Transverse colon (tissue), 4 donors: ENCODE data around the gene PAX8. TPM values are rescaled to one million over a fixed set of nuclear protein-coding genes. Genes with fewer than 3 reads are reported as not detected.
"Not testable (repeated sequence)": the region's sequence is repeated elsewhere in the genome, so short reads cannot be mapped to it uniquely, and the experiment has no call there.

Experiments used
- DNase-seq: peaks from one replicate; pipeline ENCODE4 v3.0.0-alpha.2; 2019
- H3K27ac ChIP-seq, 4 donors: fragments of 200-600 bp; sonication (generic); 2 replicates each; pipeline ENCODE4 v1.5.1; 2016 to 2018; ENCODE audit warnings: inconsistent platforms in 4 of 4
- H3K27me3 ChIP-seq: fragments of 200-600 bp; sonication (generic); 2 replicates; pipeline ENCODE4 v1.5.1; 2017; ENCODE audit warnings: inconsistent platforms
- H3K36me3 ChIP-seq, 4 donors: fragments of 200-600 bp; sonication (generic); 2 replicates each; pipeline ENCODE4 v1.5.1; 2017 to 2019; ENCODE audit warnings: inconsistent platforms in 4 of 4
- H3K4me1 ChIP-seq, 4 donors: fragments of 200-600 bp; sonication (generic); 2 replicates each; pipeline ENCODE4 v1.5.1; 2017 to 2020; ENCODE audit warnings: inconsistent platforms in 4 of 4
- H3K4me3 ChIP-seq, 4 donors: fragments of 200-600 bp; sonication (generic); 1 replicate in 1 of 4; 2 replicates in 3 of 4; pipeline versions ENCODE4 v1.5.1 to v1.6.1; 2017 to 2019; ENCODE audit warnings: inconsistent platforms in 4 of 4
- H3K9me3 ChIP-seq, 2 donors: fragments of 200-600 bp; sonication (generic); 2 replicates each; pipeline ENCODE4 v1.5.1; 2017 to 2019; ENCODE audit warnings: inconsistent platforms in 2 of 2
- CTCF ChIP-seq, 5 experiments: fragments of 200-600 bp in 3 of 5; fragments of 450-650 bp in 2 of 5; sonication (generic) in 3 of 5; IDR thresholded peaks; 1 replicate in 2 of 5; 2 replicates in 3 of 5; pipeline ENCODE4 v1.5.1; 2016 to 2017; ENCODE audit warnings: antibody characterized with exemption in 5 of 5, inconsistent platforms in 3 of 5, mild to moderate bottlenecking in 2 of 5, moderate library complexity in 1 of 5
- EP300 ChIP-seq: sonication (generic); formaldehyde crosslinking; IDR thresholded peaks from one replicate; pipeline ENCODE4 v1.6.1; 2017; ENCODE audit warnings: antibody characterized with exemption, low read depth
- POLR2A ChIP-seq: fragments of 450-650 bp; IDR thresholded peaks from one replicate; pipeline ENCODE4 v1.6.1; 2016; ENCODE audit warnings: antibody characterized with exemption, mild to moderate bottlenecking, moderate library complexity
- POLR2AphosphoS5 ChIP-seq, 3 donors: sonication (generic); formaldehyde crosslinking; IDR thresholded peaks; one replicate each; pipeline ENCODE4 v1.6.1; 2016; ENCODE audit warnings: antibody characterized with exemption in 3 of 3
- WGBS, 2 donors: methylation state at CpG; one replicate each; pipeline ENCODE4 v1.1.5; 2018; ENCODE audit warnings: low coverage in 1 of 2; 5-methylcytosine and 5-hydroxymethylcytosine counted together
- in situ Hi-C, 4 donors: fragments of 200-750 bp; cut with MboI; loops; one replicate each; pipeline versions ENCODE4 v1.15.0 to v1.15.1; 2017; ENCODE audit warnings: low sequenced_read_pairs in 3 of 4, low pct_ligation_motif_present in 1 of 4, low pct_unique_long_range_greater_than_20kb in 1 of 4
- intact Hi-C: fragments of 100-400 bp; cut with DNase I; formaldehyde crosslinking; loops from one replicate; pipeline ENCODE4 v1.15.1; 2023; ENCODE audit warnings: low total_unique reads
- total RNA-seq, 4 donors: library from RNA; depleted of rRNA; stranded (reverse); fragments of >200 nt; gene quantifications; one replicate each; pipeline ENCODE4 v1.1.0, GENCODE V29; 2016

Gene PAX8
- total RNA-seq, 4 donors from 2014 or later = 1.6 to 13.7 (median 8.3) TPM

- DNase-seq = no peak
- WGBS, 2 donors = 77 to 86% methylated on average over 1 to 2 of the region's 2 CpGs
- Histone ChIP-seq H3K9me3 (no peaks in the 10 kb centered on the region), H3K4me1 (no peaks in the 10 kb centered on the region), H3K4me3 (no peak overlapping the region), H3K36me3 (no peaks in the 10 kb centered on the region), H3K27me3 (no peaks in the 10 kb centered on the region), H3K27ac (no peak overlapping the region)
- intact Hi-C loops = no loop called here
- TF ChIP-seq POLR2A (no peak), CTCF (IDR thresholded peaks at IDR 0.05) (no peak), EP300 (no peak), POLR2AphosphoS5 (IDR thresholded peaks at IDR 0.05) (no peak)
- in situ Hi-C loops = no loop called here
Measured at GRCh38 chr2:113316085-113316484, 37.4 kb upstream of the PAX8 start.

- H3K9me3 ChIP-seq, in situ Hi-C loops, H3K27me3 ChIP-seq, H3K4me3 ChIP-seq, intact Hi-C loops, H3K36me3 ChIP-seq, DNase-seq, H3K4me1 ChIP-seq: not testable (repeated sequence)
- H3K27ac ChIP-seq = peak overlapping the region in 1 of 4 donors; percentile 36
Measured at GRCh38 chr2:113314663-113315062, 35.9 kb upstream of the PAX8 start.

GRCh38 chr2:113314176-113314575 is 35.5 kb upstream of the PAX8 start:
- H3K36me3 ChIP-seq, intact Hi-C loops, H3K4me1 ChIP-seq, H3K4me3 ChIP-seq, H3K9me3 ChIP-seq, H3K27me3 ChIP-seq, in situ Hi-C loops: not testable (repeated sequence)
- H3K27ac ChIP-seq = peak overlapping the region in 1 of 4 donors; percentile 36
- peak; percentile 13 for DNase-seq
- WGBS, 2 donors = 46 to 50% methylated on average over 2 to 3 of the region's 3 CpGs

GRCh38 chr2:113311781-113312180 is 33.1 kb upstream of the PAX8 start:
- DNase-seq, H3K4me1 ChIP-seq, H3K36me3 ChIP-seq, H3K27ac ChIP-seq, H3K27me3 ChIP-seq, in situ Hi-C loops, H3K4me3 ChIP-seq, intact Hi-C loops, H3K9me3 ChIP-seq: not testable (repeated sequence)
- 88% methylated on average over 1 of the region's 1 CpG; no CpG with 5 or more reads in 1 of the 2 donors for WGBS, 2 donors

- H3K9me3 ChIP-seq, H3K27me3 ChIP-seq, H3K4me3 ChIP-seq, DNase-seq, H3K4me1 ChIP-seq, H3K27ac ChIP-seq, H3K36me3 ChIP-seq, in situ Hi-C loops, intact Hi-C loops: not testable (repeated sequence)
- 40 to 63% methylated on average over 2 to 3 of the region's 3 CpGs for WGBS, 2 donors
Measured at GRCh38 chr2:113311191-113311590, 32.5 kb upstream of the PAX8 start.

GRCh38 chr2:113309655-113310387 is 31.1 kb upstream of the PAX8 start:
- 67% methylated on average over 6 of the region's 6 CpGs; no CpG with 5 or more reads in 1 of the 2 donors for WGBS, 2 donors
- H3K36me3 ChIP-seq = no peaks in the 10 kb centered on the region
- TF ChIP-seq EP300 = no peak
- no peak for TF ChIP-seq CTCF (IDR thresholded peaks at IDR 0.05)
- TF ChIP-seq POLR2A = no peak
- no peak for TF ChIP-seq POLR2AphosphoS5 (IDR thresholded peaks at IDR 0.05)
- no peak overlapping the region for H3K4me3 ChIP-seq
- H3K27ac ChIP-seq = no peak overlapping the region
- no peak for DNase-seq
- H3K27me3 ChIP-seq = no peaks in the 10 kb centered on the region
- H3K9me3 ChIP-seq = no peaks in the 10 kb centered on the region
- in situ Hi-C loops (no loop called here), intact Hi-C loops (loop anchor here (2.0 kb wide), 1 partner anchor 41 kb away; no protein-coding TSS in a partner anchor)
- H3K4me1 ChIP-seq = no peaks in the 10 kb centered on the region

- H3K27me3 ChIP-seq, H3K4me3 ChIP-seq, H3K4me1 ChIP-seq, H3K9me3 ChIP-seq, in situ Hi-C loops, H3K36me3 ChIP-seq, DNase-seq, H3K27ac ChIP-seq: not testable (repeated sequence)
- intact Hi-C loops = loop anchor here (2.0 kb wide), 1 partner anchor 40 kb away; no protein-coding TSS in a partner anchor
Measured at GRCh38 chr2:113308784-113309183, 30.1 kb upstream of the PAX8 start.

- in situ Hi-C loops, H3K4me1 ChIP-seq, intact Hi-C loops, H3K27me3 ChIP-seq, H3K9me3 ChIP-seq, H3K36me3 ChIP-seq, H3K4me3 ChIP-seq, H3K27ac ChIP-seq, DNase-seq: not testable (repeated sequence)
- 78% methylated on average over 4 of the region's 4 CpGs; no CpG with 5 or more reads in 1 of the 2 donors for WGBS, 2 donors
Measured at GRCh38 chr2:113306207-113306606, 27.5 kb upstream of the PAX8 start.

GRCh38 chr2:113305749-113306148 is 27.0 kb upstream of the PAX8 start:
- H3K36me3 ChIP-seq, H3K27me3 ChIP-seq, in situ Hi-C loops, H3K9me3 ChIP-seq, DNase-seq, H3K4me3 ChIP-seq, H3K4me1 ChIP-seq, H3K27ac ChIP-seq, intact Hi-C loops: not testable (repeated sequence)
- 55 to 64% methylated on average over 10 to 15 of the region's 15 CpGs for WGBS, 2 donors
